Kidney tubule cell (primary cell): ENCODE data around the gene ZDHHC3.
"Not testable (repeated sequence)": the region's sequence is repeated elsewhere in the genome, so short reads cannot be mapped to it uniquely, and the experiment has no call there.

Experiments used
- DNase-seq: peaks from one replicate; pipeline ENCODE4 v3.0.0-alpha.2; 2018; ENCODE audit warnings: low spot score

ZDHHC3 gene

GRCh38 chr3:44963571-44964325 lies 12.2 kb downstream of the ZDHHC3 start:
- no peak for DNase-seq

- no peak for DNase-seq
Measured at GRCh38 chr3:44962621-44963393, 13.2 kb downstream of the ZDHHC3 start.

- DNase-seq: no peak
Measured at GRCh38 chr3:44961888-44962287, 14.1 kb downstream of the ZDHHC3 start.

GRCh38 chr3:44960387-44961026 lies 15.5 kb downstream of the ZDHHC3 start:
- DNase-seq: no peak

GRCh38 chr3:44958386-44958785 lies 17.6 kb downstream of the ZDHHC3 start:
- DNase-seq: no peak

- DNase-seq: no peak
Measured at GRCh38 chr3:44957986-44958385, 18.0 kb downstream of the ZDHHC3 start.

GRCh38 chr3:44955917-44956316 lies 20.1 kb downstream of the ZDHHC3 start:
- DNase-seq: no peak

GRCh38 chr3:44954962-44955361 lies 21.0 kb downstream of the ZDHHC3 start:
- peak; percentile 45 for DNase-seq

- no peak for DNase-seq
Measured at GRCh38 chr3:44954304-44954703, 21.7 kb downstream of the ZDHHC3 start.

GRCh38 chr3:44952689-44953088 lies 23.3 kb downstream of the ZDHHC3 start:
- DNase-seq: no peak

- DNase-seq: no peak
Measured at GRCh38 chr3:44950275-44950734, 25.7 kb downstream of the ZDHHC3 start.

- DNase-seq: not testable (repeated sequence)
Measured at GRCh38 chr3:44949770-44950169, 26.2 kb downstream of the ZDHHC3 start.

- no peak for DNase-seq
Measured at GRCh38 chr3:44948239-44948638, 27.7 kb downstream of the ZDHHC3 start.

GRCh38 chr3:44942202-44942921 lies 33.6 kb downstream of the ZDHHC3 start:
- DNase-seq: peak; percentile 53

- DNase-seq: no peak
Measured at GRCh38 chr3:44939581-44940036, 36.4 kb downstream of the ZDHHC3 start.

GRCh38 chr3:44932986-44933944 lies 42.7 kb downstream of the ZDHHC3 start:
- no peak for DNase-seq

GRCh38 chr3:44932271-44932670 lies 43.7 kb downstream of the ZDHHC3 start:
- DNase-seq: no peak

GRCh38 chr3:44931791-44932190 lies 44.2 kb downstream of the ZDHHC3 start:
- no peak for DNase-seq

- DNase-seq: no peak
Measured at GRCh38 chr3:44930911-44931310, 45.1 kb downstream of the ZDHHC3 start.

- DNase-seq: no peak
Measured at GRCh38 chr3:44929782-44930181, 46.2 kb downstream of the ZDHHC3 start.

- DNase-seq: no peak
Measured at GRCh38 chr3:44927371-44927770, 48.6 kb downstream of the ZDHHC3 start.
